Measurements from ENCODE around the gene ITCH. TPM values are rescaled to one million over a fixed set of nuclear protein-coding genes. Genes with fewer than 3 reads are reported as not detected.

The ITCH gene
- total RNA-seq, 1 donor from 2014 or later, result 57.5 TPM

GRCh38 chr20:34549291-34549928 is 186.3 kb downstream of the ITCH start:
- ATAC-seq, result peak; percentile 42 to 64
- H3K9me3 ChIP-seq, result no peaks in the 10 kb centered on the region
- H3K27ac ChIP-seq, result no peak overlapping the region
- no peaks in the 10 kb centered on the region for H3K27me3 ChIP-seq (ENCODE audit: low read depth)
- no peak for TF ChIP-seq CTCF (IDR thresholded peaks at IDR 0.05)
- peaks cover 12% of the 10 kb centered on the region for H3K4me1 ChIP-seq
- intact Hi-C loops (cut with DNase I), result no loop called here
- DNase-seq, result no peak
- H3K36me3 ChIP-seq, result no peaks in the 10 kb centered on the region
- H3K4me3 ChIP-seq, result no peak overlapping the region

- H3K9me3 ChIP-seq, result no peaks in the 10 kb centered on the region
- DNase-seq (no peak), ATAC-seq (no peak)
- no peaks in the 10 kb centered on the region for H3K36me3 ChIP-seq
- no peaks in the 10 kb centered on the region for H3K27me3 ChIP-seq (ENCODE audit: low read depth)
- intact Hi-C loops (cut with DNase I), result no loop called here
- TF ChIP-seq CTCF (IDR thresholded peaks at IDR 0.05), result no peak
- H3K4me1 ChIP-seq, result peaks cover 12% of the 10 kb centered on the region
- H3K4me3 ChIP-seq, result no peak overlapping the region
- H3K27ac ChIP-seq, result no peak overlapping the region
Observed at GRCh38 chr20:34549929-34550305, 186.8 kb downstream of the ITCH start.

GRCh38 chr20:34552569-34552968 is 189.5 kb downstream of the ITCH start:
- DNase-seq (no peak), ATAC-seq (no peak)

GRCh38 chr20:34553366-34553867 is 190.3 kb downstream of the ITCH start:
- DNase-seq (peak; percentile 41), ATAC-seq (peak; percentile 20 to 28)
- intact Hi-C loops (cut with DNase I), result no loop called here
- no peak overlapping the region for H3K4me3 ChIP-seq
- H3K36me3 ChIP-seq, result no peaks in the 10 kb centered on the region
- no peak for TF ChIP-seq CTCF (IDR thresholded peaks at IDR 0.05)
- H3K27ac ChIP-seq, result peak overlapping the region; percentile 31
- H3K9me3 ChIP-seq, result no peaks in the 10 kb centered on the region
- peaks cover 19% of the 10 kb centered on the region for H3K4me1 ChIP-seq
- H3K27me3 ChIP-seq (ENCODE audit: low read depth), result no peaks in the 10 kb centered on the region

More at GRCh38 chr20:34552569-34552968, 189.5 kb downstream of the ITCH start:
- Histone ChIP-seq H3K4me1 (peaks cover 14% of the 10 kb centered on the region), H3K36me3 (no peaks in the 10 kb centered on the region), H3K4me3 (no peak overlapping the region), H3K27ac (no peak overlapping the region), H3K27me3 (ENCODE audit: low read depth) (no peaks in the 10 kb centered on the region), H3K9me3 (no peaks in the 10 kb centered on the region)
- intact Hi-C loops (cut with DNase I), result no loop called here
- TF ChIP-seq CTCF (IDR thresholded peaks at IDR 0.05), result no peak

- H3K27ac ChIP-seq, result peak overlapping the region; percentile 96
- intact Hi-C loops (cut with DNase I), result no loop called here
- H3K4me1 ChIP-seq, result peaks cover 19% of the 10 kb centered on the region
- H3K27me3 ChIP-seq (ENCODE audit: low read depth), result no peaks in the 10 kb centered on the region
- no peaks in the 10 kb centered on the region for H3K9me3 ChIP-seq
- TF ChIP-seq CTCF (IDR thresholded peaks at IDR 0.05), result no peak
- peak in 1 of 2 donors; percentile 0 for ATAC-seq
- no peak for DNase-seq
- H3K4me3 ChIP-seq, result peak overlapping the region; percentile 70
- no peaks in the 10 kb centered on the region for H3K36me3 ChIP-seq
Observed at GRCh38 chr20:34557936-34558319, 194.9 kb downstream of the ITCH start.

Data from lower lobe of right lung (tissue), 2 donors.